GM19035 (cell line): Measurements from ENCODE around the gene SASH3.
"Not testable (repeated sequence)": the region's sequence is repeated elsewhere in the genome, so short reads cannot be mapped to it uniquely, and the experiment has no call there.

Source experiments
- ATAC-seq: cut with Tn5 transposase; IDR thresholded peaks from one replicate; pipeline ENCODE4 v1.9.1; 2021; ENCODE audit not compliant: unreplicated experiment

The SASH3 gene

GRCh38 chrX:129779747-129780146 is at the start of gene SASH3:
SASH3 (plus strand) TSS chrX:129779949; CDS start chrX:129780098, 149 bp downstream.
- ATAC-seq: peak; percentile 39

GRCh38 chrX:129731228-129731627 is 48.5 kb upstream of the SASH3 start:
- ATAC-seq: no peak

- ATAC-seq: no peak
These were observed 46.9 kb upstream of the SASH3 start for GRCh38 chrX:129732857-129733256.

GRCh38 chrX:129733335-129733734 is 46.4 kb upstream of the SASH3 start:
- ATAC-seq: no peak

- no peak for ATAC-seq
These were observed 43.3 kb upstream of the SASH3 start for GRCh38 chrX:129736491-129736890.

GRCh38 chrX:129737916-129738315 is 41.8 kb upstream of the SASH3 start:
- ATAC-seq: no peak

GRCh38 chrX:129738466-129739308 is 41.1 kb upstream of the SASH3 start, which contains the start of gene XPNPEP2:
XPNPEP2 (plus strand) TSS chrX:129738979; CDS start chrX:129739214, 235 bp downstream.
- no peak for ATAC-seq

GRCh38 chrX:129739578-129739977 is 40.2 kb upstream of the SASH3 start:
- no peak for ATAC-seq

- no peak for ATAC-seq
These were observed 37.6 kb upstream of the SASH3 start for GRCh38 chrX:129741880-129742758.

- not testable (repeated sequence) for ATAC-seq
These were observed 37.0 kb upstream of the SASH3 start for GRCh38 chrX:129742759-129743152.

GRCh38 chrX:129743821-129744220 is 35.9 kb upstream of the SASH3 start:
- ATAC-seq: no peak

GRCh38 chrX:129744861-129745321 is 34.9 kb upstream of the SASH3 start:
- ATAC-seq: no peak

- ATAC-seq: no peak
These were observed 32.9 kb upstream of the SASH3 start for GRCh38 chrX:129746557-129747470.

- no peak for ATAC-seq
These were observed 32.2 kb upstream of the SASH3 start for GRCh38 chrX:129747533-129747932.

GRCh38 chrX:129748305-129748704 is 31.4 kb upstream of the SASH3 start:
- ATAC-seq: no peak

GRCh38 chrX:129749069-129749468 is 30.7 kb upstream of the SASH3 start:
- ATAC-seq: no peak

- no peak for ATAC-seq
These were observed 28.8 kb upstream of the SASH3 start for GRCh38 chrX:129750971-129751370.

GRCh38 chrX:129754056-129755024 is 25.4 kb upstream of the SASH3 start:
- no peak for ATAC-seq
